PC-3 (cell line): Measurements from ENCODE around the gene SYT6. TPM values are rescaled to one million over a fixed set of nuclear protein-coding genes. Genes with fewer than 3 reads are reported as not detected.
"Not testable (repeated sequence)": the region's sequence is repeated elsewhere in the genome, so short reads cannot be mapped to it uniquely, and the experiment has no call there.

Experiments used
- ATAC-seq: fragments of 200-7000 bp; cut with Tn5 transposase; 2 replicates; pipeline ENCODE4 v1.9.1; 2020; ENCODE audit warnings: mild to moderate bottlenecking, moderate library complexity
- BruUV-seq: library from RNA; stranded (reverse); fragments of 400-500 nt; replicated peaks from 2 replicates; lab custom pipeline; 2021; lab: Mats Ljungman, UMichigan
- CTCF ChIA-PET: fragments of 300-600 bp; sonication (Branson Sonifier 250); formaldehyde crosslinking; loops from one replicate; lab custom pipeline; 2022; ENCODE audit warnings: antibody characterized with exemption; lab: Charles Lee
- POLR2A ChIA-PET: fragments of 300-600 bp; sonication (Branson Sonifier 250); formaldehyde crosslinking; loops from one replicate; lab custom pipeline; 2022; ENCODE audit warnings: antibody characterized with exemption; ENCODE audit not compliant: unreplicated experiment; lab: Charles Lee
- DNase-seq: peaks from one replicate; pipeline ENCODE4 v3.0.0-alpha.2; 2015
- H2AFZ ChIP-seq: fragments of 300-600 bp; sonication (generic); 2 replicates; pipeline ENCODE4 v1.6.0; 2016; ENCODE audit warnings: antibody characterized with exemption, low read length
- H3F3A ChIP-seq: fragments of 300-600 bp; sonication (generic); one replicate; pipeline ENCODE4 v1.6.0; 2017; ENCODE audit warnings: antibody characterized with exemption, low read length, control low read depth, mild to moderate bottlenecking; ENCODE audit not compliant: unreplicated experiment
- H3K27ac ChIP-seq: fragments of 300-600 bp; sonication (generic); 2 replicates; pipeline ENCODE4 v1.5.1; 2016; ENCODE audit warnings: mild to moderate bottlenecking, low read length
- H3K27me3 ChIP-seq: fragments of 300-600 bp; sonication (generic); 2 replicates; pipeline ENCODE4 v1.6.1; 2016; ENCODE audit warnings: low read length, mixed read lengths
- H3K36me3 ChIP-seq: fragments of 300-600 bp; sonication (generic); 2 replicates; pipeline ENCODE4 v1.6.1; 2016; ENCODE audit warnings: low read depth, mixed run types, low read length, mixed read lengths
- H3K4me1 ChIP-seq: fragments of 300-600 bp; sonication (generic); 2 replicates; pipeline ENCODE4 v1.5.1; 2016; ENCODE audit warnings: low read length; ENCODE audit not compliant: insufficient read depth
- H3K4me2 ChIP-seq: fragments of 300-600 bp; sonication (generic); 2 replicates; pipeline ENCODE4 v1.6.0; 2016; ENCODE audit warnings: low read length
- H3K4me3 ChIP-seq: fragments of 300-600 bp; sonication (generic); 2 replicates; pipeline ENCODE4 v1.5.1; 2016; ENCODE audit warnings: mild to moderate bottlenecking, low read length, mixed read lengths
- H3K79me2 ChIP-seq: fragments of 300-600 bp; sonication (generic); 2 replicates; pipeline ENCODE4 v1.6.1; 2017; ENCODE audit warnings: low read length, mixed read lengths
- H3K9ac ChIP-seq: fragments of 300-600 bp; sonication (generic); 2 replicates; pipeline ENCODE4 v1.6.0; 2016; ENCODE audit warnings: mild to moderate bottlenecking, low read length
- H3K9me2 ChIP-seq: fragments of 300-600 bp; sonication (generic); replicated peaks from 2 replicates; pipeline ENCODE4 v1.6.1; 2016; ENCODE audit warnings: mixed run types, low read length, mixed read lengths
- H3K9me3 ChIP-seq: fragments of 300-600 bp; sonication (generic); 2 replicates; pipeline ENCODE4 v1.6.1; 2016; ENCODE audit warnings: low read length, mixed read lengths
- H4K20me1 ChIP-seq: fragments of 300-600 bp; sonication (generic); 2 replicates; pipeline ENCODE4 v1.6.1; 2016; ENCODE audit warnings: low read length, mixed read lengths
- EZH2 ChIP-seq: fragments of 300-600 bp; sonication (generic); IDR thresholded peaks from one replicate; pipeline ENCODE4 v1.6.1; 2017; ENCODE audit warnings: antibody characterized with exemption, mild to moderate bottlenecking, low read length; ENCODE audit not compliant: unreplicated experiment
- EZH2phosphoT487 ChIP-seq: fragments of 300-600 bp; sonication (generic); IDR thresholded peaks from 2 replicates; pipeline ENCODE4 v1.6.1; 2018; ENCODE audit warnings: mild to moderate bottlenecking, antibody characterized with exemption, low read length, borderline replicate concordance
- intact Hi-C: fragments of 100-400 bp; cut with micrococcal nuclease; formaldehyde crosslinking; loops from 2 replicates; pipeline ENCODE4 v1.9.0; 2023
- total RNA-seq: library from RNA; depleted of rRNA; stranded (reverse); fragments of >200 nt; gene quantifications from 2 replicates; pipeline ENCODE4 v1.2.3, GENCODE V29; 2014
- TF ChIP-seq, protein P1 (sequence below): fragments of 300-600 bp; sonication (generic); conservative IDR thresholded peaks from 2 replicates; pipeline ENCODE4 v1.5.1; 2017; ENCODE audit warnings: antibody characterized with exemption, low read depth, mild to moderate bottlenecking, low read length

SYT6 gene
- total RNA-seq, 1 experiment from 2014 or later, result not detected

DNA sequence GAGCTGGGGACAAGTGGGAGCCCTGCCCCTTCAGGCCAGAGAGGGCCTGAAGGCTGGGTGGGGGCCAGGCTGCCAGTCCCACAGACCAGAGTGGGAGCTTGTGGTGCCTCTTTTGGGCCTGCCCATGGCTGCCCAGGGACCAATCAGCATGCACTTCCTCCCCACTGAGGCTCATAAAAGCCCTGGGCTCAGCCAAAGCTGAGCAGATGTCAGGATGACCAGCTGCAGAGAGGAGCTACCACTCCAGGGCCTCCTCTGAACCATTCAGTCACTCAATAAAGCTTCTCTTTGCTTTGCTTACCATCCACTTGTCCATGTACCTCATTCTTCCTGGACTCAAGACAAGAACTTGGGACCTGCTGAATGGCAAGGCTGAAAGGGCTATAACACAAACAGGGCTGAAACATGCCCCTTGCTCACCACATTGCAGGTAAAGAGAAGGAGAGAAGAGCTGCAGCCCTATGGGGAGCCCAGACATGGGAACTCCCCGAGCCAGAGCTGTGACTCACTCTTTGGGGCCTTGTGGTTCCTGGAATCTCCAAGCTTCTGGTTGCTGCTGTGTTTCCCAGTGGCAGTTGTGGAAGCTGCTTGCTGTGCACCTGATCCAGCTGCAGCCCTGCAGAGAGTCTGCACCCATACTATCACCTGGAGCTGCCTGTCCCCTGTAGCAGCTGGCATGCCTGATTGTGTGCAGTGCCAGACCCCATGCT, 92.4 kb downstream of the SYT6 start:
- Histone ChIP-seq H3K36me3 (no peaks in the 10 kb centered on the region), H3K27ac (no peak overlapping the region), H2AFZ (no peak overlapping the region), H3K4me3 (no peak overlapping the region), H4K20me1 (no peaks in the 10 kb centered on the region), H3K79me2 (no peaks in the 10 kb centered on the region), H3K4me2 (no peak overlapping the region), H3K9me3 (no peaks in the 10 kb centered on the region), H3K9me2 (no peaks in the 10 kb centered on the region), H3F3A (no peaks in the 10 kb centered on the region), H3K4me1 (no peaks in the 10 kb centered on the region), H3K27me3 (no peaks in the 10 kb centered on the region), H3K9ac (no peak overlapping the region)
- DNase-seq, result no peak
- intact Hi-C loops, result no loop called here
- no peak for ATAC-seq
- CTCF ChIA-PET, result no interaction called here
- BruUV-seq, result no TSS peak
- TF ChIP-seq EZH2phosphoT487 (no peak), EZH2 (no peak)
- TF ChIP-seq, protein P1, sequence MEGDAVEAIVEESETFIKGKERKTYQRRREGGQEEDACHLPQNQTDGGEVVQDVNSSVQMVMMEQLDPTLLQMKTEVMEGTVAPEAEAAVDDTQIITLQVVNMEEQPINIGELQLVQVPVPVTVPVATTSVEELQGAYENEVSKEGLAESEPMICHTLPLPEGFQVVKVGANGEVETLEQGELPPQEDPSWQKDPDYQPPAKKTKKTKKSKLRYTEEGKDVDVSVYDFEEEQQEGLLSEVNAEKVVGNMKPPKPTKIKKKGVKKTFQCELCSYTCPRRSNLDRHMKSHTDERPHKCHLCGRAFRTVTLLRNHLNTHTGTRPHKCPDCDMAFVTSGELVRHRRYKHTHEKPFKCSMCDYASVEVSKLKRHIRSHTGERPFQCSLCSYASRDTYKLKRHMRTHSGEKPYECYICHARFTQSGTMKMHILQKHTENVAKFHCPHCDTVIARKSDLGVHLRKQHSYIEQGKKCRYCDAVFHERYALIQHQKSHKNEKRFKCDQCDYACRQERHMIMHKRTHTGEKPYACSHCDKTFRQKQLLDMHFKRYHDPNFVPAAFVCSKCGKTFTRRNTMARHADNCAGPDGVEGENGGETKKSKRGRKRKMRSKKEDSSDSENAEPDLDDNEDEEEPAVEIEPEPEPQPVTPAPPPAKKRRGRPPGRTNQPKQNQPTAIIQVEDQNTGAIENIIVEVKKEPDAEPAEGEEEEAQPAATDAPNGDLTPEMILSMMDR, result no peak
- POLR2A ChIA-PET, result no interaction called here

DNA sequence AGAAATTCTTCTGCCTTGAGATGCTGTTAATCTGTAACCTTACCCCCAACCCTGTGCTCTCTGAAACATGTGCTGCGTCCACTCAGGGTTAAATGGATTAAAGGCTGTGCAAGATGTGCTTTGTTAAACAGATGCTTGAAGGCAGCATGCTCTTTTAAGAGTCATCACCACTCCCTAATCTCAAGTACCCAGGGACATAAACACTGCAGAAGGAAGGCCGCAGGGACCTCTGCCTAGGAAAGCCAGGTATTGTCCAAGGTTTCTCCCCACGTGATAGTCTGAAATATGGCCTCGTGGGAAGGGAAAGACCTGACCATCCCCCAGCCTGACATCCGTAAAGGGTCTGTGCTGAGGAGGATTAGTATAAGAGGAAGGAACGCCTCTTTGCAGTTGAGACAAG, 95.4 kb downstream of the SYT6 start:
- ATAC-seq, result not testable (repeated sequence)

DNA sequence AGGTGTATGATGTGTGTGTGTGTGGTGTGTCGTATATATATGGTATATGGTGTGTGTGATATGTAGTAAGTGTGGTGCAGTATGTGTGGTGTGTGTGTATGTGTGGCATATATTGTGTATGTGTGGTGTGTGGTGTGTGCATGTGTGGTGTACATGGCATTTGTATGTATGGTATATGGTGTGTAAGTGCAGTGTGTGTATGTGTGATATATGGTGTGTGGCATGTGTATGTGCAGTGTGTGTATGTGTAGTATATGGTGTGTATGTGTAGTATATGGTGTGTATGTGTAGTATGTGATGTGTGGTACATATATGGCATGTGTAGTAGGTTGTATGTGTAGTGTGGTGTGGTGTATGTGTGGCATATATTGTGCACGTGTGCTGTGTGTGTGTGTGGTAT, 99.5 kb downstream of the SYT6 start:
- Histone ChIP-seq H3F3A (no peaks in the 10 kb centered on the region), H3K9ac (no peak overlapping the region), H3K4me3 (no peak overlapping the region), H4K20me1 (no peaks in the 10 kb centered on the region), H3K79me2 (no peaks in the 10 kb centered on the region), H2AFZ (no peak overlapping the region), H3K4me1 (no peaks in the 10 kb centered on the region), H3K27ac (no peak overlapping the region), H3K36me3 (no peaks in the 10 kb centered on the region), H3K9me2 (no peaks in the 10 kb centered on the region), H3K4me2 (no peak overlapping the region), H3K27me3 (no peaks in the 10 kb centered on the region), H3K9me3 (no peaks in the 10 kb centered on the region)
- DNase-seq (no peak), ATAC-seq (no peak)
- BruUV-seq, result no TSS peak
- ChIA-PET CTCF (no interaction called here), POLR2A (no interaction called here)
- TF ChIP-seq EZH2 (no peak), EZH2phosphoT487 (no peak)
- TF ChIP-seq, protein P1, result no peak
- intact Hi-C loops, result no loop called here

More for the DNA sequence above, 95.4 kb downstream of the SYT6 start:
- H3K79me2 ChIP-seq, H3K27ac ChIP-seq, H3K36me3 ChIP-seq, H3K9me2 ChIP-seq, H3K9me3 ChIP-seq, H4K20me1 ChIP-seq, H3K4me3 ChIP-seq, H3K27me3 ChIP-seq, H3K4me2 ChIP-seq, H3K4me1 ChIP-seq, BruUV-seq, CTCF ChIA-PET, DNase-seq, H2AFZ ChIP-seq, H3K9ac ChIP-seq, H3F3A ChIP-seq, intact Hi-C loops, POLR2A ChIA-PET: not testable (repeated sequence)
